HS-27A (cell line): ENCODE measurements around the gene ERG28.
"Not testable (repeated sequence)": the region's sequence is repeated elsewhere in the genome, so short reads cannot be mapped to it uniquely, and the experiment has no call there.

ENCODE experiments used
- DNase-seq: peaks from one replicate; pipeline ENCODE4 v3.0.0-alpha.2; 2012; ENCODE audit warnings: low read depth, missing footprints

The ERG28 gene

DNA sequence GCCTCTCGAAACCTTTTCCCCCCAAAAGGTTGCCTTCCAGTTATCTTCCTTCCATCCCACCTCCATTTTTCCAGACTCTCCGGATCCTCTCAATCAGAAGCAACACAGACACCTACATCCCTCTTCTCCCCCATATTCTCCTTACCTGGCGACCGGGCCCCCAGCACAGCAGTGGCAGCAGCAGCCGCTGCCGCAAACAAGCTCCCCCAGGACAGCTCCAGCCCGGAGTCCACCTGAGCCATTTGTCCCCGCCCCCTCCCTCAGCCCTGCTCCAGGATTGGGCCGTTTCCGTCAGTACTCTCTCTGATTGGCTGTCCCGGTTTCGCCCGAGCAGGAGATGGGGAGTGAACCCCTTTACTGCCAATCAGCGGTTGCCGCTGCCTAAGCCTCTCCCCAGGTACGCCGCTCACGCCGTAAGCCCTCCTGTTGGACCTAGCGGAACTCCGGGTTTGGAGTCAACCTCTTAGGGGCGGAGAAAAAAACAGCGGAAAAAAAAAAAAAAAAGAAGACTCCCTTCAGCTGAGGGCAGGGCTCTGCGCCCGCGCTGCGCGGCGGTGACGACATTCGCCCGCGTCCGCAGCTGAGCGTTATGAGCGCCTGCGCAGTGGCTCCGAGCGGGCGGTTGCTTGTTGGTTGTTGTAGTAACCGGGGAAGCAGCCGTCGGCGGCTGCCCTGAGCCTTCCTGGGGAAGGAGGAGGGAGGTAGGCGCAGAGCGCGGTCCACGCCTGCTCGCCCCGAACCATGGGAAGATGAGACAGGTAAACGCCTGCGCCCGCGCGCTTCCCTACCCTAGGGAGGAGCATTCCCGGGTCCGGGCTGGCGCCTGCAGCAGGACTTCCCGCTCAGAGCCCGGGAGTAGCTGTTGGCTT lies at the start of gene ERG28, which contains the start of gene TTLL5:
TSS of gene ERG28 (minus strand) at position 247 of the 869 bp plus-strand sequence. CDS start 3,374 bp downstream, outside the sequence.
TSS of gene TTLL5 (plus strand) at position 617 of the 869 bp plus-strand sequence. CDS start 1,904 bp downstream, outside the sequence.
- peak; percentile 94 for DNase-seq

DNA sequence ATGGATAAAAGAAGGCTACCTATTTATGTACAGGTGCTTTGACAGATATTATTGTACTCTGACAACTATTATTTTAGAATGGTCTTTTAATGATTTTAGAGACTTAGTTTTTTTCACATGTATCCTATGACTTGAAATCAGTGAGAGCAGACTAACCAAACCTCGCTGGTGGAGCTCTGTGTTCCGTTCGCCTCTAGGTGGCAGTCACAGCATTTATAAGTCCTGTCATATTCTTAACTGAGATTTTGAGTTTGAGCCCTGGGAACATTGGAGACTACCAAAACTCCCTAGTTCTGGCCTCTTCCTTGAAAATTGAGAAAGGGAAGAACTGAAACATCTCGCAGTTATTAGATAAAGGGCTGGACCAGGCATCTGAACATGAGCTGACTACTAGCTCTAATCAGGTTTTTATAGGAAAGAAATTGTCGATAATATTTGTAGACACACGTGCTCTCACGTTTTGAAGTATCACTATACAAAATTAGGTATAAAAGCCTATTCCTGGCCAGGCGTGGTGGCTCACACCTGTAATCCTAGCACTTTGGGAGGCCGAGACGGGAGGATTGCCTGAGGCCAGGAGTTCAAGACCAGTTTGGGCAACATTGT lies 48.6 kb upstream of the ERG28 start:
- DNase-seq, result peak; percentile 35

- DNase-seq, result no peak
Observed at GRCh38 chr14:75705014-75705413, 44.3 kb upstream of the ERG28 start.

- DNase-seq, result no peak
Observed at GRCh38 chr14:75703467-75703866, 42.8 kb upstream of the ERG28 start.

- no peak for DNase-seq
Observed at GRCh38 chr14:75702616-75703261, 42.1 kb upstream of the ERG28 start.

DNA sequence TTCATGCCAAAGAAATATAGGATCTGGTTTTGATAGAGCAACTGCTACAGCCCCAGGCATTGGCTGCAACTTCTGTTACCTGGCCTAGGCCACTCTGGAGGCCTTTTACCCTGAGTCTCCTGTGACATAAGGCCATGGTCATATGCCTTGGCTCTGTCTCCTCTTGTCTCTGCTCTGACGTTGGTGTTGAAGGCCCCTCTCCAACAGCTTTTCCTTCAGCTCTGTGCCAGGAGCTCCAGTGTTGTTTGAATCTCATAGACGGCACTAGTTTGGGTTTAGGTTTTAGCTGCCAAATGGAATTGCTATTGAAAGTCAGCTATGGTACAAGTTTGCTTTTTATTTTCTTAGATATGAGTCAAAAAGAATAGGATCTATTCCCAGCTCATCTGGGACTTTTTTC lies 41.4 kb upstream of the ERG28 start:
- no peak for DNase-seq

GRCh38 chr14:75700295-75700694 lies 39.6 kb upstream of the ERG28 start:
- DNase-seq, result no peak

DNA sequence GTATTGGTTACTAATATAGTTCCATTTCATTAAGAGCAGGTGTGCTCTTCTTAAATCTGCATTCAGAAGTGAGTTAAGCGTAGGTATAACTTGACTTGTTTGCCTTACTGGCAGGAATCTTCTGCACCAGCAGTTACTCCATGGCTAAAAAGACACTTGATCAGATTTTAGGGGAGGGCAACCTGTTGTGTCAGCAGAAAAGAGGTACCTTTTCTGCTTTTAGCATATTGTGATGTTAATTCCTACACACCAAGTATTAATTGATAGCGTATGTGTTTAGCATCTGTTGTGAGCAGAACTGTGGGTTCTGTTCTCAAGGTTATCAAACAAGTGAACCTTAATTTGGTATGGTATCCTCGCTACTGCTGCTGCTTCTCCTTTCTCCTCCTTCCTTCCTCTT lies 38.7 kb upstream of the ERG28 start:
- no peak for DNase-seq

GRCh38 chr14:75697918-75698317 lies 37.2 kb upstream of the ERG28 start:
- DNase-seq, result no peak

DNA sequence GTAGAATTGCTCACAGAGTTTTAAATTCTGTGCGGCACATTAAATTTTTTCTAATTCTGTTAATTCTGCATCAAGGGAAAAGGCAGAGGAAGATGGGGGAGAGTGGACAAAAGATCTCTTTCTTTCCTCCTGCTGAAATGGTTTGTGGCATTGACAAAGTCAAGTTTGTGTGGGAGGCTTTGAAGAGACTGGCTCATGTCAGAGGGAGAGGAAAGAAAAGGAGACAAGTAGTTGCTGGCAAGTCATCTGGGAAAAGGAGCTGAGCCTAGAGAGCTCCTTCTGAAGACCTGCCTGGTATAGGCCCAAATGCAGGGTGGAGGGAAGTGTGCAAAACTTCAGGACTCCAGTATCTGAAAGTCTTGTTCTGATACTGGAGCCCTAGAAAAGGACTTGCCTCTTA lies 36.7 kb upstream of the ERG28 start:
- no peak for DNase-seq

DNA sequence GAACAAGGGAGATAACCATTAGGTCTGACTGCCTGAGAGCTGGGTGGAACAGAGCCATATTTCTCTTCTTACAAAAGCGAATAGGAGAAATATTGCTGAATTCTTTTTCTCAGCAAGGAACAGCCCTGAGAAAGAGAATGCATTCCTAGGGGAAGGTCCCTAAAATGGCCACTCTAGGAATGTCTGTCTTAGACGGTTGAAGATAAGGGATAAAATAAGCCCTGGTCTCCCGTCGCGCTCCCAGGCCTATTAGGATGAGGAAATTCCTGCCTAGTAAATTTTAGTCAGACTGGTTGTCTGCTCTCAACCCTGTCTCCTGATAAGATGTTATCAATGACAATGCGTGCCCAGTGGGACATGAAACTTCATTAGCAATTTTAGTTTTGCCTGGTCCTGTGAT lies 34.3 kb upstream of the ERG28 start:
- not testable (repeated sequence) for DNase-seq

DNA sequence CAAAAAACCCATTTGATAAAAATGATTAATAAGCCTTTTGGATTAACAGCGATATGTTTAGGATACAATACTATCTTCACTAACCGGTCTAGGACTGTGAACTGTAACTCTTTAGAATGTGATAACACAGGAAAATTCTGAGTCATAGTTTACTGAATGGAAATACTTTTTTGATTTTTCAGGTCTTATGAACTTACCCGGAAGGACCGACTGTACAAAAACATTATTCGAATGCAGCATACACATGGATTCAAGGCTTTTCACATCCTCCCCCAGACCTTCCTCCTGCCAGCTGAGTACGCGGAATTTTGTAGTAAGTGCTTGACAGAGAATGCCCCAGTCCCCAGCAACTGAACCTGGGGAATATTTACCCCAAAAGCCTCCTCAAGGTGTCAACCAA lies 29.3 kb upstream of the ERG28 start:
- DNase-seq, result no peak

- no peak for DNase-seq
Observed at GRCh38 chr14:75689012-75689411, 28.3 kb upstream of the ERG28 start.

- no peak for DNase-seq
Observed at GRCh38 chr14:75685910-75686309, 25.2 kb upstream of the ERG28 start.

GRCh38 chr14:75675265-75675960 lies 14.7 kb upstream of the ERG28 start:
- DNase-seq, result no peak

DNA sequence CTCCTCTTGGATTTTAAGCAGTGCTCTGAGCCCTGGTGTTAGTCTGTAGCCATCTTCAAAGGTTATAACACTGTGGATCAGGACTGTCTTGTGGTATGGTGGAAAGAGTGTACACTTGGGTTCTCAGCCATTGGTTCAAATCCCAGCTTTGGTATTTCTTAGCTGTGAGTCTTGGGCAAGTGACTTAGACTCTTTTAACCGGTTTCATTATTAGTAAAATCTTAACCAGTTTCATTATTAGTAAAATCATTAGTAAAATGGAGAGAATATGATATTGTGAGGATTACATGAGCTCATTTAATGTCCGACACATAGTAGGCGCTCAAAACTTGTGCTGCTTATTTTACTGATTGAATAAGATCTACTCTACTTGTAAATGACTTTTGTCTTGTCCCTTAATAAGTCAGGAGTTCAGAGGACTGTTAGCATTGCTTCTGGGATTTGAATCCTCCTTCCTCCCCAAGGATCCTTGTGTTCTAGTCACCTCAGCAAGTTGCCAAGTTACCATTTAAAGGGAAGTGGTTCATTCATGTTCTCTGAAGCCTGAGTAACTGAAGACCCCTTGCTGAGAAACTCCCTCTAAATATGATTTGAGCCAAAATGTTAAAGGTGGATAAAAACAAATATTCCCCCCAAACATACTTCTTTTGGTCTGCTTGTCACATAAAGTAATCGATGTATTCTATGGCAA lies 12.8 kb upstream of the ERG28 start:
- no peak for DNase-seq

DNA sequence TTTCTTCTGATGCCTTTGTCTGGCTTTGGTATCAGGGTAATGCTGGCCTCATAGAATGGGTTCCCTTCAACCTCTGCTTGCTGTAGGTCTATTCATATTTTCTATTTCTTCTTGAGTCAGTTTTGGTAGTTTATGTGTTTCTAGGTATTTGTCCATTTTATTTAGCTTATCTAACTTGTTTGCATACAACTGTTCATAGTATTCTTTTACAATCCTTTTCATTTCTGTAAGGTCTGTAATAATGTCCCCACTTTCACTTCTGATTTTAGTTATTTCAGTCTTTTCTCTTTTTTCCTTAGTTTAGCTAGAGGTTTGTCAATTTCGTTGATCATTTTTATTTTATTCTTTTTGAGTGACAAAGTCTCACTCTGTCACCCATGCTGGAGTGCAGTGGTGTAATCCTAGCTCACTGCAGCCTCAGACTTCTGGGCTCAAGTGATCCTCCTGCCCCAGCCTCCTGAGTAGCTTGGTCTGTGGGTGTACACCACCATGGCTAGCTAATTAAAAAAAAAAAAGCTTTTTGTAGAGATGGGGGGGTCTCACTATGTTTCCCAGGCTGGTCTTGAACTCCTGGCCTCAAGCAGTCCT lies 12.0 kb upstream of the ERG28 start:
- no peak for DNase-seq

DNA sequence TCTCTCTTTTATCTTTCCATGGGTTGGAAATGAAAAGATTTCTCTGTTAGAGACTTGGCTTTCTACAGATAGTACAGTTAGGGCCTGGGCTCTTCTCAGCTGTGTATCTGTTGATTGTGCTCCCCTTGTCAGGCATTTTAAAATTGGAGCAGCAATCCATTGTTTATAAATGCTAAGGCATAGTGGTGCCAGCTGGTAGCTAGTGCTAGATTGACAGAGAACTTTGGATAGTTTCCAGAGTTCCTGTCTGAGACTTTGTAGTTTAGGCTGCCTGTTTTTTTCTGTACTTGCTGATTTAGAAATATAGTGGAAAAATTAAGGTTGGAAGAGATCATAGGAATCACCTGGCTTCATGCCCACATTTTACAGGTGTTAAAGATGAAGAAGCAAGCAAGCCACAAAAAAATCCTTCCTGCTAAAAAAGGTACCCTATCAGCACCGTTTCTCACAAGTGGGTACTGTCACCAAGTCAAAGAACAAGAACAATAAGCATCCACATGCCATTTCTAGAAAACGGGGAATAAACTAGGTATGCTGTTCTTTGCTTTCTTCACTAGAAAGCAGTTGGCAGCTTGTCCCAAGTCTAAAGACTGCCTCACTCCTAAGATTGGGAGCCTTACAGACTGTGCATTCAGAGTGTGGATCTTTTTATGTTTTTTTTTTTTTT lies 6.6 kb upstream of the ERG28 start:
- DNase-seq, result no peak

DNA sequence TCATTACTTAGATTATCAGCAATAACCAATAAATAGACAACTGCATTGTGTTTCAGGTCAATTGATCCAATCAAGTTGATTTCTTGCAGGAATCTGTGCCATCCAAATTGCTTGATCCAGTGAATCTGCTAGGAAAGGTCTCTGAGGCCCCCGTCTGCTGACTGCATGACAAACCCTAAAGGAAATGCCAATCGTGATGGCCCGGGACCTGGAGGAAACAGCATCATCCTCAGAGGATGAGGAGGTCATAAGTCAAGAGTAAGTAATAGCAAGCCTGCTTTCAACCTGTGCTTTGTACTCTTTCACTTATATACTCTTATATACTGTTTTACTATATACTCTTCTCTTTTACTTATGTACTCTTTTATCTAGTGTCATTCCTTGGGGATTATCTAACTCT lies 2.3 kb upstream of the ERG28 start:
- no peak for DNase-seq

- DNase-seq, result no peak
Observed at GRCh38 chr14:75661499-75661814, 781 bp upstream of the ERG28 start.

GRCh38 chr14:75660238-75660629 lies 442 bp downstream of the ERG28 start:
- no peak for DNase-seq
